ENCODE data around the gene POU2F1. TPM values are rescaled to one million over a fixed set of nuclear protein-coding genes. Genes with fewer than 3 reads are reported as not detected.
A peak's percentile ranks its signal among the peaks of the same experiment; 100 is the strongest.

Gene POU2F1
- total and polyA plus RNA-seq, 8 donors = 1.2 to 36.2 (median 7.7) TPM

- Histone ChIP-seq H3K9me3 (no peaks in the 10 kb centered on the region), H3K36me3 (peaks cover 0 to 11% (median 5%) of the 10 kb centered on the region in 4 donors), H3K4me1 (no peaks in the 10 kb centered on the region), H3K27me3 (no peaks in the 10 kb centered on the region), H3K4me3 (no peak overlapping the region), H3K27ac (no peak overlapping the region)
- no peak for DNase-seq
- TF ChIP-seq POLR2A (IDR thresholded peaks at IDR 0.05) (no peak), EP300 (IDR thresholded peaks at IDR 0.05) (no peak), POLR2AphosphoS5 (IDR thresholded peaks at IDR 0.05) (no peak), CTCF (IDR thresholded peaks at IDR 0.05) (no peak)
- intact Hi-C loops (cut with DNase I; ENCODE audit: low total_unique reads) = no loop called here
- 82 to 90% (median 85%) methylated on average over 5 of the region's 5 CpGs for WGBS, 5 donors
Observed at GRCh38 chr1:167427848-167428247, 207.2 kb downstream of the POU2F1 start.

GRCh38 chr1:167428395-167428794, 207.7 kb downstream of the POU2F1 start:
- TF ChIP-seq EP300 (IDR thresholded peaks at IDR 0.05) = no peak
- Histone ChIP-seq H3K4me1 (no peaks in the 10 kb centered on the region), H3K9me3 (no peaks in the 10 kb centered on the region), H3K27me3 (no peaks in the 10 kb centered on the region), H3K36me3 (peaks cover 0 to 11% (median 5%) of the 10 kb centered on the region in 4 donors), H3K4me3 (no peak overlapping the region), H3K27ac (no peak overlapping the region)
- peak in 1 of 2 donors; percentile 46 for DNase-seq
- intact Hi-C loops (cut with DNase I; ENCODE audit: low total_unique reads) = no loop called here
- 56 to 81% (median 68%) methylated on average over 2 of the region's 2 CpGs for WGBS, 5 donors

- H3K27me3 ChIP-seq = no peaks in the 10 kb centered on the region
- WGBS, 5 donors = 70 to 82% (median 73%) methylated on average over 2 of the region's 2 CpGs
- peaks cover 0 to 2% (median under 1%) of the 10 kb centered on the region in 4 donors for H3K36me3 ChIP-seq
- no peak for DNase-seq
- H3K4me1 ChIP-seq = no peaks in the 10 kb centered on the region
- no peak overlapping the region for H3K4me3 ChIP-seq
- TF ChIP-seq EP300 (IDR thresholded peaks at IDR 0.05) (no peak), POLR2A (IDR thresholded peaks at IDR 0.05) (no peak), CTCF (IDR thresholded peaks at IDR 0.05) (no peak), POLR2AphosphoS5 (IDR thresholded peaks at IDR 0.05) (no peak)
- H3K9me3 ChIP-seq = no peaks in the 10 kb centered on the region
- intact Hi-C loops (cut with DNase I; ENCODE audit: low total_unique reads) = loop anchor here (10.0 kb wide), 1 partner anchor 105 kb away; no protein-coding TSS in a partner anchor
- H3K27ac ChIP-seq = no peak overlapping the region
Observed at GRCh38 chr1:167429612-167430011, 208.9 kb downstream of the POU2F1 start.

GRCh38 chr1:167430134-167430848, 209.6 kb downstream of the POU2F1 start:
- intact Hi-C loops (cut with DNase I; ENCODE audit: low total_unique reads) = loop anchor here (10.0 kb wide), 1 partner anchor 105 kb away; no protein-coding TSS in a partner anchor
- H3K27ac ChIP-seq = no peak overlapping the region
- H3K36me3 ChIP-seq = no peaks in the 10 kb centered on the region
- no peaks in the 10 kb centered on the region for H3K9me3 ChIP-seq
- 83 to 93% (median 91%) methylated on average over 17 of the region's 17 CpGs for WGBS, 5 donors
- H3K4me1 ChIP-seq = no peaks in the 10 kb centered on the region
- no peaks in the 10 kb centered on the region for H3K27me3 ChIP-seq
- H3K4me3 ChIP-seq = no peak overlapping the region
- no peak for DNase-seq
- TF ChIP-seq POLR2A (IDR thresholded peaks at IDR 0.05) (no peak), EP300 (IDR thresholded peaks at IDR 0.05) (no peak), CTCF (IDR thresholded peaks at IDR 0.05) (no peak), POLR2AphosphoS5 (IDR thresholded peaks at IDR 0.05) (no peak)

GRCh38 chr1:167430849-167431242, 210.2 kb downstream of the POU2F1 start:
- intact Hi-C loops (cut with DNase I; ENCODE audit: low total_unique reads) = loop anchor here (10.0 kb wide), 1 partner anchor 104 kb away; no protein-coding TSS in a partner anchor
- WGBS, 5 donors = 89 to 95% (median 92%) methylated on average over 6 to 10 of the region's 10 CpGs

More at GRCh38 chr1:167430849-167431242, 210.2 kb downstream of the POU2F1 start:
- no peaks in the 10 kb centered on the region for H3K36me3 ChIP-seq
- no peaks in the 10 kb centered on the region for H3K4me1 ChIP-seq
- no peak overlapping the region for H3K4me3 ChIP-seq
- H3K27ac ChIP-seq = no peak overlapping the region
- no peaks in the 10 kb centered on the region for H3K27me3 ChIP-seq
- no peaks in the 10 kb centered on the region for H3K9me3 ChIP-seq
- DNase-seq = no peak
- TF ChIP-seq POLR2A (IDR thresholded peaks at IDR 0.05) = no peak
- no peak for TF ChIP-seq POLR2AphosphoS5 (IDR thresholded peaks at IDR 0.05)
- TF ChIP-seq CTCF (IDR thresholded peaks at IDR 0.05) = no peak
- no peak for TF ChIP-seq EP300 (IDR thresholded peaks at IDR 0.05)

All from stomach (tissue), 9 donors.